GM18526 (cell line): Measurements from ENCODE around the gene TST.

ENCODE experiments used
- POLR2A ChIP-seq: IDR thresholded peaks from 3 replicates; pipeline ENCODE4 v1.6.1; 2011; ENCODE audit not compliant: insufficient read length; ENCODE audit errors: extremely low read depth

Gene TST

GRCh38 chr22:37019309-37020191 is at the start of gene TST, which contains the start of gene MPST:
TSS of gene TST (minus strand) at chr22:37019447. CDS start at chr22:37018732, 715 bp downstream.
TSS of gene MPST (plus strand) at chr22:37019742. CDS start at chr22:37019837, 95 bp downstream.
- TF ChIP-seq POLR2A, result peak; percentile 74

DNA sequence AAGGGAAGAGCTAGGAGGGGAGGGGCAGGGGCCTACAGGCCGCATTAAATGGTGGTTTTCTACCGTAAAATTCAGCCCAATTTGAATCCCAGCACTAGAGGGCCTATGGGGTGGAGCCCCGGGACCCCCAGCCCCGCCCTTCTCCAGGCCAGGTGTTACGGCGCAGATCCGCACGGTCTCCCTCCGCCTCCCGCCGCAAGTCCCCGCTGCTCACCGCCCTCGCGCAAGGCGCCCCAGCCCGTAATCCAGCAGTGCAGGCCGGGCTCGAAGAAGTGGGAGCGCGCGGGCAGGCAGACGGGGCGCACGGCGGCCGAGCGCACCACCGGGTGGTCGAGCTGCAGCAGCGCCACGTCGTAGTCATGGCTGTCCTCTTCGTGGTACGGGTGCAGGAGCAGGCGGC is 49.6 kb upstream of the TST start:
- no peak for TF ChIP-seq POLR2A

DNA sequence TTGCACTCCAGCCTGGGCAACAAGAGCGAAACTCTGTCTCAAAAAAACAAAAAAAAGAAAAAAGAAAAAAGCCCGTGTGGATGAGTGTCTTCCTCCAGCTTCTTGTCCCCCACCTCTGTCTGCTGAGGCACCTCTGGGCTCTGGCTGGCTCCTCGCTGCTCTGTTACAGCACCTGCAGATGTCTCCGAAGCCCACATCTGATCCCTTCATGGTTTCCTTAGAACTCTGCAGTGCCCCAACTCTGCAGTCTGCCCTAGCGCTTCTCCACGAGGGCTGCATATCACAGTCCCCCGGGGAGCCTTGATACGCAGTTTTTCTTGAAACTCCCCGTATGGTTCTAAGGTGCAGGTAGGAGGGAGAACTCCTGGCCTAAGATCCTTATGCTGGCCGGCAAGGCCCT is 48.2 kb upstream of the TST start:
- no peak for TF ChIP-seq POLR2A

DNA sequence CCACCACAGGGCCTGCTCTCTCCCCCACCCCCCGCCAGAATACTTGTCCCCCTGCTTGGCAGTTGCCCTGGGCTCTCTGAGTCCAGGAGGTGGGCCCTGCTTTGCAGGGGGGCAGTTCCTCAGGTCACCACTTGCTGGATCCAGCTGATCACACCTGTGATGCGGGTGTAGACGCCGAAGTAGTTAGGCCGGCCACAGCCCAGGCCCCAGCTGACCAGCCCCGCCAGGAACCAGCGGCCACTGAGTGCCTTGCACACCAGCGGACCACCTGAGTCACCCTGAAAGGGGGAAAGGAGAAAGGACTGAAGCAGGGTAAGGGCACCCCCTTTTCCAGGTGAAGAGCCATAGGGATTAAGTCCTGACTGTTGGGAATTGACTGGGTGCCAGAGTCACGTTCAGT is 46.7 kb upstream of the TST start:
- no peak for TF ChIP-seq POLR2A

DNA sequence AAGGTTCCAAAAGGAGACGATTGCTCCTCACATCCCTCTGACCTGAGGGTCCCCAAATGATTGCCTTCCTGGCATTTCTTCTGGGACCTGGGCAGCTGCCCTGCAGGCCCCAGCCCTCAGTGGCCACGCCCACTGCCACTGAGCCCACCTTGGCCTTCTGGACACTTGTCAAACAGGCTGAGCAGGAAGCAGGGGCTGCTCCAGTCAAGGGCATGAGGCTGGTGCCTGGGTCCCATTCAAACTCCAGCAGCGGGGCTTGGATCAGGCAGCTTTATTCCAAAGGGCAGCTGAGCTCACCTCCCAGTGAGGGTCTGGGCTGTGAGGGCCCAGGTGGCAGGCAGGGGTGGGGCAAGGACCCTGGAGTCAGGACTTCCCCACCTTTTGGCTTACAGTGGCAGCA is 45.9 kb upstream of the TST start:
- no peak for TF ChIP-seq POLR2A

DNA sequence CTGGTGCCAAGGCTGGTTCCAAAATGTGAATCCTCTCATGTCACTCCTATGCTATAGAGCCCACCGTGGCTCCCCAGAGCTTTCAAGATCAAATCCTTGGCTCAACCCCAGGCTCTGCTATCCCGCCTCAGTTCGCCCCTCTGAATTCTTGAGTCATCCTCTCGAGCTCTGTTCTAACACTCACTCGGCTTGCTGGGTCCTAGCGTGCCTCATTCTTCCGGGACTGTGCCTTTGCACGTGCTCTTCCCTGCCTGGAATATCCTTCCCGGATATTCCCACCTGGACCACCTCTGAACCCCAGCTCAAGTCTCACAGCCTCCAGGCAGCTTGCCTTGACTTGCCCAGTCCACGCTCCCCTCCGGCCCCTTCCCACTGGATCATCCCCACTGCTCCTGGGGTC is 45.3 kb upstream of the TST start:
- TF ChIP-seq POLR2A, result no peak

DNA sequence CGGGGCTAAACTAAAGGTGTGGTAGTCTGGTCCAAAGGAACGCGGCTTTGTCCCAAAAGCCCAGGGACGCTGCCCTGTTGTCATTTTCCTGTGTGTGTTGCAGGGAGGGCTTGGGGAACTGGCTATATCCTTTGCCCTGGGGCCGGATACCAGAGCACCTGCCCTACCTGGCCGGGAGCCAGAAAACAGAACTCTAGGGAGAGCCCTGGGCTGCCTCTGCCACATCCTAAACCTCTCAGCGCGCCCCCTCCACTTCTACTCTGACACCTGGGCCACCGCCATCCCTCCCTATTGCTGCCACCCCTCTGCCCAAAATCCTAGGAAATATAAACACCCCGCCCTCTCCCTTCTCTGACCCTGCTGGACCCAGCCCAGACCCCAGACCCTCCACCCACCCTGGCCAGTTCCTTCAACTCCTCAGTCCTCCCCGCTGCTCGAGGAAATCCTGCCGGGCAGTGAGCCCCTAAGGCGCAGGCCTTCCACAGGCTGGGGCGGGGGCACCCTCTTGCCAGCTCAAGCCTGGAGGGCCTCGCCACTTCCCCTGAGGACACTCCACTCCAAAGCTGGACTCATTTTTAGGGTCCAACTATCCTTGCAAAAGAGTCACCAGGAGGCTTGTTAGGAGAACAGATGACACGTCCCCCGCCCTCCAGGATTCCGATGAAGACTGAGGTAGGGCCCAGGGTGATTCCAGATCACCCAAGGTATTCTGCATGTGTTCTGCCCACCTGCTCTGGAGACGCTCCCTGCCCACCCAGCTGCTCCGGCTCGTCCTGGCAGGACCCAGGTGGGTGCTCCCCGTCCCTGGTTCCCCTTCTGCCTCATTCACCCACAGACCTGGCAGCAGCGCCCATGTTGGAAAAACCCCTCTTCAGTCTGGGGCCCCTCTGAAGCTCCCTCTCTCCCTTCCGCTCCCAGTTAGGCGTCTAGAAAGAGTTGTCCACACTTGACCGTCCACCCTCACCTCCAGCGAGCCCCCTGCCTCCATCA is 44.5 kb upstream of the TST start:
- TF ChIP-seq POLR2A, result no peak

DNA sequence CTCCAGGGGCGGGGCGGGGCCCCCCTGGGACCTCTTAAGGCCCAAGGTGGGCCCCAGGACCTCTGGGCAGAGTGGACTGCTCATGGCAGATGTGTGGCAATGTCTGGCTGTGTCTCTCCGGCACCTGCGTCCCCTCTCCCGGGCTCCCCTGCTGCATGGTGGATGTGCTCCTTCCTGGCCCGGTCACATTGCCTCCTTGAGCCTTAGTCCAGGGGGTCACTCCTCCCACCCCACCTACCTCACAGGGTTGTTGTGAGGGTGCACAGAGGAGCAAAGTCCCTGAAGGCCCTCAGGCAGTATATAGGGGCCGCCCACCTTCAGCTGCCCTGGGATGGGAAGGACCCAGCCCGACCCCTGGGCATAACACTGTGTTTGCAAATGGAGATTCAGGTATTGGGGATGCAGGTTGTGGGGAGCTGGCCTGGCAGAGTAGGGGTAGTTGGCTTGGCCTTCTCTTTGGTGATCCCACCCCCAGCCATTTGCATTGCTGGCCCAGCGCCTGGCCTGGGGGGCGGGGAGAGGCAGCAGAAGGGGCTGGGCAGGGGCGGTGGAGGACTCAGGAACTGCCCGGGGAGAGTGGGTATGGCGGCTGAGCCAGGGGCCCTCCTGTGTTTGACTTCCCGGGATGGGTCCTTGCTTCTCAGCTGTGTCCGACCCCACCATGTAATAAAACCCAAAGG is 43.6 kb upstream of the TST start:
- no peak for TF ChIP-seq POLR2A

DNA sequence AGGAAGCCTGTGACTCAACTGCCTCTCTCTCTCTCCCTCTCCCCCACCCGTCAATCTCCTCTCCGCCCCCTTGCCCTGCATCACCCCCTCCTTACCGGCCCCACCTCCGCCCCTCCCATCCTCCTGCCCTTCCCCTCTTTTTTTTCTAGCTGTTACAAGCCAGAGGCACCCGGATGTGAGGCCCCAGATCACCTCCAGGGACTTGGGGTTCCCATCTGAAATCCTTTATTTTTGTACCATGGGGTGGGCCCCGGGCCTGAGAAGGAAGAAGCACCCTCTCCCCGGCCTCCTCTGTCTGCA is 43.1 kb upstream of the TST start:
- no peak for TF ChIP-seq POLR2A

GRCh38 chr22:37061611-37062375 is 42.5 kb upstream of the TST start:
- no peak for TF ChIP-seq POLR2A

GRCh38 chr22:37060801-37061610 is 41.8 kb upstream of the TST start:
- no peak for TF ChIP-seq POLR2A

- TF ChIP-seq POLR2A, result no peak
Observed at GRCh38 chr22:37059876-37060449, 40.7 kb upstream of the TST start.

DNA sequence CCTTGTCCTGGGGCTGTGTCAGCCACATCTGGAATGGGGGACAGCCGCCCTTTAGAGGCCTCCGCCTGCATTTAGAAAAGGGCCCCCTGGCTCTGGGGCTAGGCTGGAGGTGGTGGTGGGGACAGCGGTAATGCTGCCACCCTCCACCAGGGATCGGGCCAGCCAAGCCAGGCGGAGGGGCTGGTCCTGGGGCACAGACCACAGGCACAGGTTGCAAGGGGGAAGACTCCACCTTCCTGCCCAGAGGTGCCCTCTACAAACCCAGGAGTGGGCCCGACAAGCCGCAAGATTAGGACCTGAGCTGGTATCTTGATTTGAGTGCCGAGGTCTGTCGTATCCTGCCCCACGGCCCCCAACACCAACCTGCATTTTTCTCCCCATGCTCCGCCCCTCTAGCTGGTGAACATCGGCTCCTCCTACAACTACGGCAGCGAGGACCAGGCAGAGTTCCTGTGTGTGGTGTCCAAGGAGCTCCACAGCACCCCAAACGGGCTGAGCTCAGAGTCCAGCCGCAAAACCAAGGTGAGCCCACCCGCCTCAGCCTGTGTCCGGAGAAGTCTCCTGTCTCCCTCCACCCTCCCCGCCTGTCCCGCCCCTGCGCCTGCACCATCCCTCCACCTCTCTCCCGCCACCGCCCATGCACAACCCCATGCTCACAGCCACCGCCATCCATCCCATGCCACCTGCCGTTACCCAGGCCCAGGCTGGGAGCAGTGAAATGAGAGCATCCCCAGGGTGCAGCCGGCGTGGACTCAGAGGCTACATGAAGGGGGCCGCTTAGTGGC is 39.9 kb upstream of the TST start:
- no peak for TF ChIP-seq POLR2A
